Osteoblast (primary cell): ENCODE measurements around the gene HACD2. TPM values are rescaled to one million over a fixed set of nuclear protein-coding genes. Genes with fewer than 3 reads are reported as not detected.

ENCODE experiments used
- DNase-seq: peaks from one replicate; pipeline ENCODE4 v3.0.0; 2011; ENCODE audit warnings: low spot score, mixed read lengths; ENCODE audit not compliant: insufficient read length; ENCODE audit errors: missing footprints
- H2AFZ ChIP-seq: 2 replicates; pipeline ENCODE4 v1.6.0; 2011; ENCODE audit warnings: mild to moderate bottlenecking, low read length
- H3K27ac ChIP-seq: 2 replicates; pipeline ENCODE4 v1.5.1; 2011; ENCODE audit warnings: mild to moderate bottlenecking, low read depth, low read length, moderate library complexity
- H3K27me3 ChIP-seq: 2 replicates; pipeline ENCODE4 v1.6.0; 2012; ENCODE audit warnings: mild to moderate bottlenecking, control low read depth, inconsistent platforms, low read length, moderate library complexity; ENCODE audit not compliant: insufficient read depth
- H3K36me3 ChIP-seq: 2 replicates; pipeline ENCODE4 v1.5.1; 2011; ENCODE audit warnings: mild to moderate bottlenecking, low read length, control low read depth, moderate library complexity; ENCODE audit not compliant: insufficient read depth
- H3K4me1 ChIP-seq: 2 replicates; pipeline ENCODE4 v1.5.1; 2011; ENCODE audit warnings: mild to moderate bottlenecking, low read length, control low read depth, moderate library complexity; ENCODE audit not compliant: insufficient read depth
- H3K4me2 ChIP-seq: 2 replicates; pipeline ENCODE4 v1.6.0; 2011; ENCODE audit warnings: mild to moderate bottlenecking, low read length; ENCODE audit not compliant: insufficient read depth
- H3K4me3 ChIP-seq: fragments of 200-600 bp; sonication (generic); 3 replicates; pipeline ENCODE4 v1.5.1; 2012; ENCODE audit warnings: mild to moderate bottlenecking, low read length, inconsistent platforms; ENCODE audit not compliant: insufficient read depth
- H3K79me2 ChIP-seq: 2 replicates; pipeline ENCODE4 v1.6.0; 2012; ENCODE audit warnings: mild to moderate bottlenecking, low read length, control low read depth, inconsistent platforms; ENCODE audit not compliant: insufficient read depth
- H3K9me3 ChIP-seq: 2 replicates; pipeline ENCODE4 v1.5.1; 2011; ENCODE audit warnings: low read depth, low read length, control low read depth
- H4K20me1 ChIP-seq: 2 replicates; pipeline ENCODE4 v1.6.0; 2012; ENCODE audit warnings: mild to moderate bottlenecking, low read length, control low read depth; ENCODE audit not compliant: insufficient read depth
- total RNA-seq: library from RNA; depleted of rRNA; stranded (reverse); fragments of >200 nt; gene quantifications from 2 replicates; pipeline ENCODE4 v1.2.3, GENCODE V29; 2012
- TF ChIP-seq, protein P1 (sequence below): IDR thresholded peaks from 2 replicates; pipeline ENCODE4 v1.5.1; 2011; ENCODE audit warnings: mild to moderate bottlenecking, low read depth, low read length, moderate library complexity; ENCODE audit errors: extremely low read depth

Gene HACD2
- total RNA-seq, 1 donor = 27.5 TPM

DNA sequence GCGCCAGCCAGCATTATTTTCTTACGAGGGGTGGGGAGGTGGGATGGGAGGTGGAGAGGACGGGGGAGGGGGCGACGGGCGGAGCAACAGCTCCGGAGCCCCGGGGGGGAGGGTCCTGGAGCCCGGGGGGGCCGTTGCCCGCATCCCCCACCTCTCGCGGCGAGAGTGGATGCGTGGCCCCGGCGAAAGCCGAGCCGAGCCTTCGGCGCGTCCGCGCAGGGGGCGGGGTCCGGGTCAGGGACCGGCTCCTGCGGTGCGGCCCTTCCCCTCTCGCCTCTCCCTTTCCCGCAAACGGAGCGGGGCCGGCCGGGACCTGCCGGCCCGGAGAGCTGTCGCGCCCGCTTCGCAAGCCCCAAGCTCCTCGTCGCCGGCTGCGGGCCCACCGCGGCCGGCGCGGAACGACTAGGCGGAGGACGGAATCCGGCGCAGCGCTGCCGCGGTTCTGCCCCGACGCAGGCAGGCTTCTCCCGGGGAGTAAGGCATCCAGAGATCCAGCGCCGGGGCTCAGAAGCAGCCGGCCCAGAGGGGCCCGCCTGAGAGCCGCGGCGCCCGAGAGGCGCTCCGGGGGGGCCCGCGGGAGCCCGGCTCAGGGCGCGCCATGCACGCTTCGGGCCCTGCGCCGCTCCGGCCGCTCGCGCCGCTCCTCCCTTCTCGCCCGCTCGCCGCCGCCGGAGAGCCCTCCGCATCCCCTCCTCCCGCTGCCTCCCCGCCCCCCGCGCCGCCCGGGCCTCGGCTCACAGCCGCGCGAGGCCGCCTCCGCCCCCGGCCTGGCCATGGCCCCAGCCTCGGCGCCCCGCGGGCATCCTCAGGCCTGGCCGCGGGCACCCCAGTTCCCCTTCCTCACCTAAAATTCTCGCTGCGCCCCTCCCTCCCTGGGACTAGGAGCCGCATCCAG is 135.5 kb downstream of the HACD2 start:
- Histone ChIP-seq H3K79me2 (no peaks in the 10 kb centered on the region), H3K4me1 (no peaks in the 10 kb centered on the region), H4K20me1 (no peaks in the 10 kb centered on the region), H3K27me3 (peaks cover 67% of the 10 kb centered on the region), H3K36me3 (no peaks in the 10 kb centered on the region), H3K27ac (no peak overlapping the region), H3K9me3 (no peaks in the 10 kb centered on the region), H3K4me2 (peak overlapping the region; percentile 65), H3K4me3 (peak overlapping the region; percentile 58), H2AFZ (peak overlapping the region; percentile 22)
- peak; percentile 93 for DNase-seq
- TF ChIP-seq, protein P1, sequence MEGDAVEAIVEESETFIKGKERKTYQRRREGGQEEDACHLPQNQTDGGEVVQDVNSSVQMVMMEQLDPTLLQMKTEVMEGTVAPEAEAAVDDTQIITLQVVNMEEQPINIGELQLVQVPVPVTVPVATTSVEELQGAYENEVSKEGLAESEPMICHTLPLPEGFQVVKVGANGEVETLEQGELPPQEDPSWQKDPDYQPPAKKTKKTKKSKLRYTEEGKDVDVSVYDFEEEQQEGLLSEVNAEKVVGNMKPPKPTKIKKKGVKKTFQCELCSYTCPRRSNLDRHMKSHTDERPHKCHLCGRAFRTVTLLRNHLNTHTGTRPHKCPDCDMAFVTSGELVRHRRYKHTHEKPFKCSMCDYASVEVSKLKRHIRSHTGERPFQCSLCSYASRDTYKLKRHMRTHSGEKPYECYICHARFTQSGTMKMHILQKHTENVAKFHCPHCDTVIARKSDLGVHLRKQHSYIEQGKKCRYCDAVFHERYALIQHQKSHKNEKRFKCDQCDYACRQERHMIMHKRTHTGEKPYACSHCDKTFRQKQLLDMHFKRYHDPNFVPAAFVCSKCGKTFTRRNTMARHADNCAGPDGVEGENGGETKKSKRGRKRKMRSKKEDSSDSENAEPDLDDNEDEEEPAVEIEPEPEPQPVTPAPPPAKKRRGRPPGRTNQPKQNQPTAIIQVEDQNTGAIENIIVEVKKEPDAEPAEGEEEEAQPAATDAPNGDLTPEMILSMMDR = no peak

DNA sequence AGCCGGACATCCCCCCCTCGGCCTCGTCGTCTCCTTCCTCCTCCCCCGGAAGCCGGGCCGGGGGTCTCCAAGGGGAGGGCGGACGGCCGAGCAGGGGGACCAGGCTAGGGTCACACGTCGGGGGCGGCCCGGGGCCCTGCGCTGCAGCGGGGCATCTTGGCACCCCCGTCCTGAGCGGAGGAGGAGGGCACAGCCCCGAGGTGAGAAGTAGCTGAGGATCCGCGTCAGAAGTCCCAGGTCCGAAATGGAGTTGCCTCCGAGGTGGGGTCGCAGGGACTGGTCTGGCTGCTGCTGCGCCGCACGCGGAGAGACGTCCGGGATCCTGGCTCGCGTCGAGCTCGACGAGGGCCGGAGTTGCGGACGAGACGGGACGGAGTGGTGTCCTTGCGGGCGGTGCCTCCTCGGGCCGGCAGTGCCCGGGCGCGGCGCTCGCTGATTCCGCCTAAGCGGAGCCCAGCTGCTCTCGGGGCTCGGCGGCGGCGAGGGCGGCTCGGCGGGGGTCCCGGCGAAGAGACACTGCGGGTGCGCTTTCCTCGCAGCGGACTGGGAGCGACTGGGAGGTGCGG is 136.2 kb downstream of the HACD2 start, which contains the start of gene ADCY5:
Gene ADCY5 (minus strand): TSS at position 555 of the 566 bp plus-strand sequence. CDS start 545 bp downstream, at position 10.
- H3K27ac ChIP-seq = no peak within 1 kb of the TSS
- no peaks in the 10 kb centered on the region for H3K4me1 ChIP-seq
- no peaks in the 10 kb centered on the region for H3K79me2 ChIP-seq
- peak within 1 kb of the TSS; percentile 22 for H2AFZ ChIP-seq
- no peaks in the 10 kb centered on the region for H4K20me1 ChIP-seq
- peak; percentile 90 for DNase-seq
- TF ChIP-seq, protein P1 = no peak
- H3K36me3 ChIP-seq = no peaks in the 10 kb centered on the region
- no peaks in the 10 kb centered on the region for H3K9me3 ChIP-seq
- H3K4me2 ChIP-seq = peak within 1 kb of the TSS; percentile 65
- peak within 1 kb of the TSS; percentile 58 for H3K4me3 ChIP-seq
- H3K27me3 ChIP-seq = peaks cover 71% of the 10 kb centered on the region

DNA sequence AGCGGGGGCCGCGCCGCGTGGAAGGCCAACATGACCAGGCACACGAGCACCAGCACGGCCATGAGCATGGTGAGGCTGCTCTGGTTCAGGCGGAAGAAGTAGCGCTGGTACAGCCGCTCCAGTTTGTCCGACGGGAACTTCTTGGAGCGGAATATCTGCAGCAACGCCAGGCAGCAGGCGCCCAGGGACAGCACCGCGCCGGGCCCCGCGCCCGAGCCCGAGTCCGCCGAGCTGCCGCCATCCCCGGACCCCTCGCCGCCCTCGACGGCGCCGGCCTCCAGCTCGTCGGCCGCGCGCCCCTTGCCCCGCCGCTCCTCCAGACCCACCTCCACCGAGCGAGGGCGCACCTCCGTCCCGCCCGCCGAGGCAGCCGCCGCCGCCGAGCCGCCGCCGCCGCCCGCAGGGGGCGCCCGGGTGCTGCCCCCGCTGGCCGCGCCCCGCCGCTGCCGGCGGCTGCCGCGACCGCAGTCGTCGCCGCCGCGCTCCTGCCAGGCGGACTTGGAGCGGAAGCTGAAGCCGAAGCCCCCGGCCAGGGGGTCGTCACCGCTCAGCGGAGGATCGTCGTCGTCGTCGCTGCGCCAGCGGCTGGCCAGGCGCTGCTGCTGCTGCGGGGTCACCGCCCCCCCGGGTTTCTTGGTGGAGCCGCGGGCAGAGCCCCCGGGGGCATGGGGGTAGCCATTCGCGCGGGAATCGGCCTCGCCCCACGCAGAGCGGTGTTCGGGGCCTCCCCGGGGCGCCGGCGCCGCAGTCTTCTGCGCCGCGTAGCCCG is 136.9 kb downstream of the HACD2 start:
- peak; percentile 90 for DNase-seq
- H3K36me3 ChIP-seq = no peaks in the 10 kb centered on the region
- H2AFZ ChIP-seq = no peak overlapping the region
- TF ChIP-seq, protein P1 = no peak
- H3K27ac ChIP-seq = no peak overlapping the region
- H3K9me3 ChIP-seq = no peaks in the 10 kb centered on the region
- H3K27me3 ChIP-seq = peaks cover 75% of the 10 kb centered on the region
- H3K4me1 ChIP-seq = no peaks in the 10 kb centered on the region
- no peak overlapping the region for H3K4me2 ChIP-seq
- no peaks in the 10 kb centered on the region for H3K79me2 ChIP-seq
- H3K4me3 ChIP-seq = no peak overlapping the region
- H4K20me1 ChIP-seq = no peaks in the 10 kb centered on the region
